Measurements from ENCODE around the gene GSTP1. TPM values are rescaled to one million over a fixed set of nuclear protein-coding genes. Genes with fewer than 3 reads are reported as not detected.
"Not testable (repeated sequence)": the region's sequence is repeated elsewhere in the genome, so short reads cannot be mapped to it uniquely, and the experiment has no call there.

Gene GSTP1
- total RNA-seq, 2 donors from 2014 or later: 540 to 577 TPM

- WGBS: 63% methylated on average over 10 of the region's 10 CpGs
- Histone ChIP-seq H3K36me3 (no peaks in the 10 kb centered on the region), H3K27me3 (replicated peaks; ENCODE audit: insufficient read depth) (no peaks in the 10 kb centered on the region), H3K9me3 (no peaks in the 10 kb centered on the region), H3K4me1 (replicated peaks) (no peaks in the 10 kb centered on the region), H3K4me3 (no peak overlapping the region), H3K27ac (no peak overlapping the region)
- TF ChIP-seq POLR2AphosphoS5 (IDR thresholded peaks at IDR 0.05) (no peak), CTCF (IDR thresholded peaks at IDR 0.05) (no peak), POLR2A (IDR thresholded peaks at IDR 0.05) (no peak)
- DNase-seq (ENCODE audit: low spot score): no peak
- intact Hi-C loops (cut with DNase I): no loop called here
Measured at GRCh38 chr11:67562963-67563704, 20.5 kb upstream of the GSTP1 start.

- H3K4me1 ChIP-seq (replicated peaks); H3K27me3 ChIP-seq (replicated peaks; ENCODE audit: insufficient read depth); H3K9me3 ChIP-seq; DNase-seq (ENCODE audit: low spot score); H3K4me3 ChIP-seq; H3K36me3 ChIP-seq; intact Hi-C loops (cut with DNase I); H3K27ac ChIP-seq: not testable (repeated sequence)
- WGBS: 66% methylated on average over 11 of the region's 11 CpGs
Measured at GRCh38 chr11:67563705-67564114, 19.9 kb upstream of the GSTP1 start.

- Histone ChIP-seq H3K27ac (no peak overlapping the region), H3K36me3 (no peaks in the 10 kb centered on the region), H3K27me3 (replicated peaks; ENCODE audit: insufficient read depth) (no peaks in the 10 kb centered on the region), H3K4me3 (no peak overlapping the region), H3K4me1 (replicated peaks) (no peaks in the 10 kb centered on the region), H3K9me3 (no peaks in the 10 kb centered on the region)
- 92% methylated on average over 4 of the region's 4 CpGs for WGBS
- no peak for TF ChIP-seq POLR2A (IDR thresholded peaks at IDR 0.05)
- intact Hi-C loops (cut with DNase I): no loop called here
- DNase-seq (ENCODE audit: low spot score): no peak
Measured at GRCh38 chr11:67564230-67564629, 19.4 kb upstream of the GSTP1 start.

GRCh38 chr11:67571443-67571842 lies 12.2 kb upstream of the GSTP1 start:
- H3K4me3 ChIP-seq: no peak overlapping the region
- no peaks in the 10 kb centered on the region for H3K27me3 ChIP-seq (replicated peaks; ENCODE audit: insufficient read depth)
- no peaks in the 10 kb centered on the region for H3K36me3 ChIP-seq
- no peaks in the 10 kb centered on the region for H3K4me1 ChIP-seq (replicated peaks)
- no peaks in the 10 kb centered on the region for H3K9me3 ChIP-seq
- 71% methylated on average over 6 of the region's 6 CpGs for WGBS
- intact Hi-C loops (cut with DNase I): no loop called here
- TF ChIP-seq CTCF (IDR thresholded peaks at IDR 0.05) (no peak), POLR2AphosphoS5 (IDR thresholded peaks at IDR 0.05) (no peak)
- H3K27ac ChIP-seq: no peak overlapping the region
- no peak for DNase-seq (ENCODE audit: low spot score)

GRCh38 chr11:67572305-67572704 lies 11.3 kb upstream of the GSTP1 start:
- intact Hi-C loops (cut with DNase I): no loop called here
- no peak for DNase-seq (ENCODE audit: low spot score)
- WGBS: 3% methylated on average over 5 of the region's 5 CpGs
- no peaks in the 10 kb centered on the region for H3K4me1 ChIP-seq (replicated peaks)
- TF ChIP-seq CTCF (IDR thresholded peaks at IDR 0.05) (no peak), POLR2AphosphoS5 (IDR thresholded peaks at IDR 0.05) (peak; percentile 60)
- no peak overlapping the region for H3K4me3 ChIP-seq
- no peak overlapping the region for H3K27ac ChIP-seq
- no peaks in the 10 kb centered on the region for H3K9me3 ChIP-seq
- H3K36me3 ChIP-seq: no peaks in the 10 kb centered on the region
- H3K27me3 ChIP-seq (replicated peaks; ENCODE audit: insufficient read depth): no peaks in the 10 kb centered on the region

- H3K27me3 ChIP-seq (replicated peaks; ENCODE audit: insufficient read depth): no peaks in the 10 kb centered on the region
- 63% methylated on average over 21 of the region's 21 CpGs for WGBS
- no peaks in the 10 kb centered on the region for H3K36me3 ChIP-seq
- H3K27ac ChIP-seq: no peak overlapping the region
- no peaks in the 10 kb centered on the region for H3K9me3 ChIP-seq
- TF ChIP-seq CTCF (IDR thresholded peaks at IDR 0.05) (peak; percentile 32 to 76 (median 54)), POLR2A (IDR thresholded peaks at IDR 0.05) (no peak)
- no peak overlapping the region for H3K4me3 ChIP-seq
- no peaks in the 10 kb centered on the region for H3K4me1 ChIP-seq (replicated peaks)
- intact Hi-C loops (cut with DNase I): no loop called here
- peak; percentile 43 for DNase-seq (ENCODE audit: low spot score)
Measured at GRCh38 chr11:67572747-67573419, 10.7 kb upstream of the GSTP1 start.
